ENCODE measurements around the gene GREB1L. TPM values are rescaled to one million over a fixed set of nuclear protein-coding genes. Genes with fewer than 3 reads are reported as not detected.

Gene GREB1L
- total and polyA plus RNA-seq, 5 donors, result 7.4 to 31.4 (median 23.4) TPM

- no peak overlapping the region for H3K4me3 ChIP-seq (ENCODE audit: low read length)
- no peak for DNase-seq
- no peaks in the 10 kb centered on the region for H3K9me3 ChIP-seq (ENCODE audit: control insufficient read depth, low read length)
- intact Hi-C loops (cut with DNase I), result no loop called here
- no peaks in the 10 kb centered on the region for H3K27me3 ChIP-seq (ENCODE audit: control insufficient read depth, insufficient read depth)
- no peak overlapping the region for H3K27ac ChIP-seq (ENCODE audit: low read length)
- 79% methylated on average over 3 of the region's 3 CpGs for WGBS
- no peaks in the 10 kb centered on the region for H3K4me1 ChIP-seq (ENCODE audit: control insufficient read depth, insufficient read depth, low read length)
- ATAC-seq, result no peak
These were observed 42.5 kb downstream of the GREB1L start for GRCh38 chr18:21284540-21284939.

DNA sequence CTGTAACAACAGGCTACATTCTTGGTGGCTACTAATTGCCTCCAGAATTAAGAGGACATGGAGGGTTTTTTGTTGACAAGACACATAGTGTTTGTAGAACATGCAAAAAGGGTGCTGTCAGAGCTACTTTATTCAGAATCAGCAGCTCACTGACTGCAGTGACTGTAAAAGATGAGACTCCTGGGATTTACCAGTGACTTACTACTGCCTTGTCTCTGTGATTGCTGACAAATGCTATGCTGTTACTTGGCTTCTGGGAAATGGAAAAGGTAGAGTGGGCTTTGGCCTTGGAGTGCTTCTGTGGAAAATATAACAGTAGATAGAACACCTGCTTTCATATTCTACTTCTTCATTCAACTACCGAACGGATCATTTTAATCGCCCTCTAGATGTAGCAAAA lies 47.8 kb downstream of the GREB1L start:
- 95% methylated on average over 3 of the region's 3 CpGs for WGBS
- Histone ChIP-seq H3K4me3 (ENCODE audit: low read length) (no peak overlapping the region), H3K9me3 (ENCODE audit: control insufficient read depth, low read length) (no peaks in the 10 kb centered on the region), H3K4me1 (ENCODE audit: control insufficient read depth, insufficient read depth, low read length) (no peaks in the 10 kb centered on the region), H3K27me3 (ENCODE audit: control insufficient read depth, insufficient read depth) (no peaks in the 10 kb centered on the region), H3K27ac (ENCODE audit: low read length) (no peak overlapping the region)
- DNase-seq, result no peak
- intact Hi-C loops (cut with DNase I), result no loop called here
- ATAC-seq, result no peak

- 81% methylated on average over 3 of the region's 3 CpGs for WGBS
- H3K4me3 ChIP-seq (ENCODE audit: low read length), result no peak overlapping the region
- no peak overlapping the region for H3K27ac ChIP-seq (ENCODE audit: low read length)
- H3K9me3 ChIP-seq (ENCODE audit: control insufficient read depth, low read length), result no peaks in the 10 kb centered on the region
- no peak for DNase-seq
- no peaks in the 10 kb centered on the region for H3K27me3 ChIP-seq (ENCODE audit: control insufficient read depth, insufficient read depth)
- H3K4me1 ChIP-seq (ENCODE audit: control insufficient read depth, insufficient read depth, low read length), result no peaks in the 10 kb centered on the region
- intact Hi-C loops (cut with DNase I), result no loop called here
- no peak for ATAC-seq
These were observed 49.1 kb downstream of the GREB1L start for GRCh38 chr18:21291106-21291505.

DNA sequence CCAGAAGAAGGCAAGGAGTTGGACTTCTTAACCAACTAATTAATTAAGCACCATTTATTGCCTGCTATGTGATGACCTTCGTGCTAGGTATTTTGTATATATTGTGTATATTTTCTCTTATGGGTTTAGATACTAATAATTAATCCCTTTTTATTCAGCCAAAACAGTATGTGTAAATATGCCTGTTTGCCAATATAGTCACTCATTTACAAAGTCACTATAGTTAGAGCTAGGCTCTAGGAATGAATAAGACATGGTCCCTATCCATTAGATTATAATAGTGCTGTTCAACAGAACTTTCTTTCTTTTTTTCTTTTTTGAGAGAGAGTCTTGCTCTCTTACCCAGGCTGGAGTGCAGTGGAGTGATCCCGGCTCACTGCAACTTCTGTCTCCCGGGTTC lies 51.4 kb downstream of the GREB1L start:
- DNase-seq (no peak), ATAC-seq (no peak)
- Histone ChIP-seq H3K27ac (ENCODE audit: low read length) (no peak overlapping the region), H3K4me1 (ENCODE audit: control insufficient read depth, insufficient read depth, low read length) (no peaks in the 10 kb centered on the region), H3K27me3 (ENCODE audit: control insufficient read depth, insufficient read depth) (no peaks in the 10 kb centered on the region), H3K4me3 (ENCODE audit: low read length) (no peak overlapping the region), H3K9me3 (ENCODE audit: control insufficient read depth, low read length) (no peaks in the 10 kb centered on the region)
- intact Hi-C loops (cut with DNase I), result no loop called here
- WGBS, result 95% methylated on average over 3 of the region's 3 CpGs

DNA sequence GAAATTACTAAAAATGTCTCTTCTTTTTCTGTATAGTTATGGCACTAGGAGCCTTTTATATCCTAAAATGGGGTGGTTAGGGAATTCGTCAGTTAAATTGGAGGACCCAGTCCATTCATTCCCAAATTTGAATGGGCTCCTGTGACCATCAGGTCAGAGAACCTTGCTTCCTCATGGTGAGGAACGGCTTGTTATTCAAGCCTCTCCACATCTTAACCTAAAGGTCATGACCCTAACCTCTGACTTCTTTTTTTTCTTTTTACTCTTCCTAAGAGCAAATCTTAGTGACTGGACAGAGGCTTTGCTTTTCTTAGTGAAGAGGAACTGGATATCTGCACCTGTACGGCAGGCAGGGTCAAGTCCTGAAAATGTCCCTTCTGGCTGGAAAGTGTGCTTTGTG lies 53.1 kb downstream of the GREB1L start:
- 66% methylated on average over 3 of the region's 3 CpGs for WGBS
- Histone ChIP-seq H3K9me3 (ENCODE audit: control insufficient read depth, low read length) (no peaks in the 10 kb centered on the region), H3K27me3 (ENCODE audit: control insufficient read depth, insufficient read depth) (no peaks in the 10 kb centered on the region), H3K4me1 (ENCODE audit: control insufficient read depth, insufficient read depth, low read length) (no peaks in the 10 kb centered on the region), H3K27ac (ENCODE audit: low read length) (no peak overlapping the region), H3K4me3 (ENCODE audit: low read length) (no peak overlapping the region)
- ATAC-seq (no peak), DNase-seq (no peak)
- intact Hi-C loops (cut with DNase I), result no loop called here

- H3K9me3 ChIP-seq (ENCODE audit: control insufficient read depth, low read length), result no peaks in the 10 kb centered on the region
- H3K4me3 ChIP-seq (ENCODE audit: low read length), result no peak overlapping the region
- no peak for DNase-seq
- no peaks in the 10 kb centered on the region for H3K4me1 ChIP-seq (ENCODE audit: control insufficient read depth, insufficient read depth, low read length)
- H3K27me3 ChIP-seq (ENCODE audit: control insufficient read depth, insufficient read depth), result no peaks in the 10 kb centered on the region
- ATAC-seq, result no peak
- intact Hi-C loops (cut with DNase I), result no loop called here
- no peak overlapping the region for H3K27ac ChIP-seq (ENCODE audit: low read length)
- WGBS, result 85% methylated on average over 1 of the region's 1 CpG
These were observed 54.0 kb downstream of the GREB1L start for GRCh38 chr18:21296045-21296444.

DNA sequence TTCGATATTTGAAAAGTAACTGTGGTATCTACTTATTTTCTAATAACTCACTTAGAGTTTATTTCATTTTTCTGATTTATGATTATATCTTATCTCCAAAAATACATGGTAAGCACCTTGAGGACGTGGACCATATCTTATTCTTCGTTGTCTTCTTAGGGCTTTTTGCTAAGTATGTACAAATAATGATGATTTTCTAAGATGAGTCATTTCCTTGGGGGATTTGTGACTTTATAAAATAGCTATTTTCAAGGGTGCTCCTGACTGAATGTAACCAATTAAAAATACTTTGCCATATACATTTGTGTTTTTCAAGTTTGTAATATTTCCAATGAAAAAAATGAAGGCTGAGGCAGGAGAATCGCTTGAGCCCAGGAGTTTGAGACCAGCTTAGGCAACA lies 56.3 kb downstream of the GREB1L start:
- Histone ChIP-seq H3K9me3 (ENCODE audit: control insufficient read depth, low read length) (no peaks in the 10 kb centered on the region), H3K4me3 (ENCODE audit: low read length) (no peak overlapping the region), H3K4me1 (ENCODE audit: control insufficient read depth, insufficient read depth, low read length) (no peaks in the 10 kb centered on the region), H3K27ac (ENCODE audit: low read length) (no peak overlapping the region), H3K27me3 (ENCODE audit: control insufficient read depth, insufficient read depth) (no peaks in the 10 kb centered on the region)
- intact Hi-C loops (cut with DNase I), result no loop called here
- DNase-seq (no peak), ATAC-seq (no peak)
- WGBS, result 64% methylated on average over 4 of the region's 4 CpGs

DNA sequence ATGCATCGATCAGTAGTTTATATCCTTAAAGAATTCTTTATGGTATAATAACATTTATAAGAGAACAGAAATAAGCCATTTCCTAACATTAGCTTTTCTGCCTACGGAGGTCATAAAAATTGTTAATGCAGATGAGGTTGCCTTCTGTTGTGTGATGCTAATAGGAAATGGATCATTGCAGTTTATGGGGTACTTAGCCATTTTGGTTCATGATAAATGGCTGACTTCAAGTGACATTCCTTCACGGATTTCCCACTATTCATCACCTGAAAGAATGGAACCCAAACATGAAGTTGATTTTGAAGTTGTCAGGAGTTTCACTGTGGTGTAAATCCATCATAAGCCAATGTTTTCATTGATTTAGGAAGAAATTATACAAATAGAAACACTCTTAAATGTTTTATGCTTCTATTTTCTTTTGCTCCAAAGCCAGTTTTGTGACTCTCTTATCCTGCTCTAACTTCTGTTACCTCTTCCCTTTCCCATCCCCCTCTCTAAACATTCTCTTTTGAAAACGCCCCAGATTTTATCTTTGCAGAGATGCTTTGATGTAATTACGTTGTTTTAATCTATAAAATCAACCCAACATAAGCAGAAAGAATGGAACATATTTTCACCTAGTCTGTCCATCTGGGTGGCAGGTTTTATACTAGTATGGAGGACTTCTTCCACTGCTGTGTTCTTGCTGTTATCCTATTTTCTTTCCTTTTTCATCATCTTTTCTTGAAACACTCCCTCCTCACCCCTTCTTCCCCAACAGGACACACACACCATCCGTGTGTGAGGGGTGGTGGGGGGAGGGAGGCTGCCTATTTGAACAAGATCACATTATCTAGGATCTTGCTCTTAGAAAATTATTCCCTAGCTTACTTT lies 58.2 kb downstream of the GREB1L start:
- Histone ChIP-seq H3K4me3 (ENCODE audit: low read length) (no peak overlapping the region), H3K27ac (ENCODE audit: low read length) (no peak overlapping the region), H3K9me3 (ENCODE audit: control insufficient read depth, low read length) (no peaks in the 10 kb centered on the region), H3K27me3 (ENCODE audit: control insufficient read depth, insufficient read depth) (no peaks in the 10 kb centered on the region), H3K4me1 (ENCODE audit: control insufficient read depth, insufficient read depth, low read length) (no peaks in the 10 kb centered on the region)
- intact Hi-C loops (cut with DNase I), result loop anchor here in 1 of 4 donors (10.0 kb wide), 2 partner anchors 55 to 65 kb away; partner anchors contain the start of gene GREB1L
- WGBS, result 44% methylated on average over 6 of the region's 6 CpGs
- ATAC-seq (no peak), DNase-seq (no peak)

DNA sequence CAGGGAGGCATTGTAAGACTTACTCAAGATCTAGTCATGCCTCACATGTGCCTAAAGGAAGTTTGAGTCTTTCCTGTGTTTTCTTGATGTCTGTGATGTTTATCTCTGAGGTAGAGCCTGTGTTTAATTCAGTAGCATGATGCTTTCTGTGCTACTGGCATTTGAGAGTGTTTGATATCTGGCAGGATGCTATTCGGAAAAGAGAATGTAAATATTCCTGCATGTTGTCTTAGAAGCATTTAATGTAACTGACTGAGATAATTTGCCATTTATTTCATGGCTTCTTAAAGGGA lies 58.8 kb downstream of the GREB1L start:
- 18% methylated on average over 1 of the region's 1 CpG for WGBS
- no peaks in the 10 kb centered on the region for H3K27me3 ChIP-seq (ENCODE audit: control insufficient read depth, insufficient read depth)
- no peak for ATAC-seq
- H3K9me3 ChIP-seq (ENCODE audit: control insufficient read depth, low read length), result no peaks in the 10 kb centered on the region
- no peaks in the 10 kb centered on the region for H3K4me1 ChIP-seq (ENCODE audit: control insufficient read depth, insufficient read depth, low read length)
- no peak overlapping the region for H3K27ac ChIP-seq (ENCODE audit: low read length)
- DNase-seq, result no peak
- H3K4me3 ChIP-seq (ENCODE audit: low read length), result no peak overlapping the region
- intact Hi-C loops (cut with DNase I), result loop anchor here in 1 of 4 donors (10.0 kb wide), 2 partner anchors 56 to 64 kb away; partner anchors contain the start of gene GREB1L

DNA sequence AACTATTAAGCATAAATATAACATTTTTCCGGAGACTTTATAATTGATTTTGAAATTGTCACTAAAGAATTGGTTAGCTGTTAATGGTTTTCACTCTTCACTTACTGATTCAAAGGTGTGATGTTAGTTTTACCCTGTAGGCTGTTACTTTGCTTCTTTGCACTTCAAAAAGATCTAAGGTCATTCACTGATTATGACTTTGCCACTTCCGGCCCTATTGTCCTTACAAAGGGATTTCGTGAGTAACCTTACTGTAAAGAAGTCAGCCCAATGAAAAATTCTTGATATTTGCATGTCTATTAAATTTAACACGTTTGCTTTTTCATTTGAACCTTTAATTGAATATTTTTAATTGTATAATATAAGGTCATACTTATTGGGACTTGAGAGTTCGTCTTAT lies 61.4 kb downstream of the GREB1L start:
- Histone ChIP-seq H3K9me3 (ENCODE audit: control insufficient read depth, low read length) (no peaks in the 10 kb centered on the region), H3K4me3 (ENCODE audit: low read length) (no peak overlapping the region), H3K27me3 (ENCODE audit: control insufficient read depth, insufficient read depth) (no peaks in the 10 kb centered on the region), H3K27ac (ENCODE audit: low read length) (no peak overlapping the region), H3K4me1 (ENCODE audit: control insufficient read depth, insufficient read depth, low read length) (no peaks in the 10 kb centered on the region)
- no peak for ATAC-seq
- WGBS, result 64% methylated on average over 5 of the region's 5 CpGs
- intact Hi-C loops (cut with DNase I), result loop anchor here in 1 of 4 donors (10.0 kb wide), 2 partner anchors 59 to 61 kb away; partner anchors contain the start of gene GREB1L
- DNase-seq, result no peak

DNA sequence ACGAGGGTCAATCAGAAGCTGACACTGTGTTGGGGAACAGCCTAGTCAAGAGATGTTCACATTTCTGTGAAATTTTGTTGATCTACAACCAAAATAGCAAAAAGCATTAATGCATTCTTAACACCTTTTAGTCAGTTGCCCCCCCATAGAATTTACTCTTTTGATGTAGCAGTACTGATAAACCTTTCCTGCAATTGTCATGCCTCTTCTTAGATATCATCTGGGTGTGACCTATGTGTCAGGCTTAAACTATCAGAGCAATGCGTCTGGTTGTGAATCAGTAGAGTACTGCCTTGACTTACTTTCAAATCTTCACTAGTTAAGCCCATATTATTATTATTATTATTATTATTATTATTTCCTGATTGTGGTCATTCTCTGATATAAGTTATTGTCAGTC lies 61.9 kb downstream of the GREB1L start:
- H3K4me3 ChIP-seq (ENCODE audit: low read length), result no peak overlapping the region
- H3K9me3 ChIP-seq (ENCODE audit: control insufficient read depth, low read length), result no peaks in the 10 kb centered on the region
- 42% methylated on average over 2 of the region's 2 CpGs for WGBS
- intact Hi-C loops (cut with DNase I), result loop anchor here in 1 of 4 donors (10.0 kb wide), 2 partner anchors 59 to 61 kb away; partner anchors contain the start of gene GREB1L
- H3K4me1 ChIP-seq (ENCODE audit: control insufficient read depth, insufficient read depth, low read length), result no peaks in the 10 kb centered on the region
- no peak overlapping the region for H3K27ac ChIP-seq (ENCODE audit: low read length)
- no peaks in the 10 kb centered on the region for H3K27me3 ChIP-seq (ENCODE audit: control insufficient read depth, insufficient read depth)
- ATAC-seq (no peak), DNase-seq (no peak)
